Retinal pigment epithelial cell (primary cell): ENCODE data around the gene MAGI2.

Source experiments
- DNase-seq: peaks from one replicate; pipeline ENCODE4 v3.0.0-alpha.2; 2010; ENCODE audit warnings: low read depth
- H3K4me3 ChIP-seq: 2 replicates; pipeline ENCODE4 v1.5.1; 2011; ENCODE audit warnings: mild to moderate bottlenecking, low read length, control low read depth, moderate library complexity
- TF ChIP-seq, protein P1 (sequence below): conservative IDR thresholded peaks from 2 replicates; pipeline ENCODE4 v1.5.1; 2011; ENCODE audit warnings: low read depth, low read length, control low read depth, inconsistent platforms

The MAGI2 gene

DNA sequence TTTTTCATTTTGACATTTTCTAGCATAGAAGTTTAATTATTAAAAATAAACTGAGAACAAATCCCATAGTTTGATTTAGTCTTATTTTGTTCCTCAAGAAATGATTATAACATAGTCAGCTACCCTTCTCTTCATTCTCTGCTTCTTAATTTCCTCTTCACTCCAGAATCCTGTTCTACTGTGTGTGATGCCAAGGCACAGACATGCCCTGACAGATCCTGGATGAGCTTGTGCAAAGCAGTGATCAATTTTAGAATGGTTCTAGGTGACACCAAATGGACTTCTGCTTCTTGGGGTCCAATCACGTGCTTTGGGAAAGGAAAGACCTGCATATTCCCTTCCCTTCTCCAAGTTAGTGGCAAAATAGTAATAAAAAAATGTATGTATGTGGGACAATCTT, 665.6 kb downstream of the MAGI2 start:
- no peak for DNase-seq
- TF ChIP-seq, protein P1, sequence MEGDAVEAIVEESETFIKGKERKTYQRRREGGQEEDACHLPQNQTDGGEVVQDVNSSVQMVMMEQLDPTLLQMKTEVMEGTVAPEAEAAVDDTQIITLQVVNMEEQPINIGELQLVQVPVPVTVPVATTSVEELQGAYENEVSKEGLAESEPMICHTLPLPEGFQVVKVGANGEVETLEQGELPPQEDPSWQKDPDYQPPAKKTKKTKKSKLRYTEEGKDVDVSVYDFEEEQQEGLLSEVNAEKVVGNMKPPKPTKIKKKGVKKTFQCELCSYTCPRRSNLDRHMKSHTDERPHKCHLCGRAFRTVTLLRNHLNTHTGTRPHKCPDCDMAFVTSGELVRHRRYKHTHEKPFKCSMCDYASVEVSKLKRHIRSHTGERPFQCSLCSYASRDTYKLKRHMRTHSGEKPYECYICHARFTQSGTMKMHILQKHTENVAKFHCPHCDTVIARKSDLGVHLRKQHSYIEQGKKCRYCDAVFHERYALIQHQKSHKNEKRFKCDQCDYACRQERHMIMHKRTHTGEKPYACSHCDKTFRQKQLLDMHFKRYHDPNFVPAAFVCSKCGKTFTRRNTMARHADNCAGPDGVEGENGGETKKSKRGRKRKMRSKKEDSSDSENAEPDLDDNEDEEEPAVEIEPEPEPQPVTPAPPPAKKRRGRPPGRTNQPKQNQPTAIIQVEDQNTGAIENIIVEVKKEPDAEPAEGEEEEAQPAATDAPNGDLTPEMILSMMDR = no peak
- H3K4me3 ChIP-seq = no peak overlapping the region

DNA sequence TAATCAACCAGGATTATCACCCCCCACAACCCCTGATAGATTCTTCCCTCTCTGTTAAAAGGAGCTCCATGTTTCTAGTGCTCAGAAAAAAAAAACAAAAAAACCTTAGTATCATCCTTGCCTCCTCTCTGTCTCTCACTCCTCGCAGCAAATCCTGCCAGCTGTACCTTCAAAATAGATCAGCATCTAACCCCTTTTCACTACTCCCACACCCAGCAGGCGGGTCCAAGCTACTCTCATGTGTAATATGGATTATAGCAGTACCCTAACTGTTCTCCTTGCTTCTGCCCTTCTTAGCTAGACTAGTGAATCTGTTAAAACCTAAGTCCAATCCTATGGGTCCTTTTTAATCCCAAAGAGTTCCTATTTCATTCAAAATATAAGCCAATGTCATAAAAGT, 667.4 kb downstream of the MAGI2 start:
- H3K4me3 ChIP-seq = no peak overlapping the region
- TF ChIP-seq, protein P1 = no peak
- no peak for DNase-seq

DNA sequence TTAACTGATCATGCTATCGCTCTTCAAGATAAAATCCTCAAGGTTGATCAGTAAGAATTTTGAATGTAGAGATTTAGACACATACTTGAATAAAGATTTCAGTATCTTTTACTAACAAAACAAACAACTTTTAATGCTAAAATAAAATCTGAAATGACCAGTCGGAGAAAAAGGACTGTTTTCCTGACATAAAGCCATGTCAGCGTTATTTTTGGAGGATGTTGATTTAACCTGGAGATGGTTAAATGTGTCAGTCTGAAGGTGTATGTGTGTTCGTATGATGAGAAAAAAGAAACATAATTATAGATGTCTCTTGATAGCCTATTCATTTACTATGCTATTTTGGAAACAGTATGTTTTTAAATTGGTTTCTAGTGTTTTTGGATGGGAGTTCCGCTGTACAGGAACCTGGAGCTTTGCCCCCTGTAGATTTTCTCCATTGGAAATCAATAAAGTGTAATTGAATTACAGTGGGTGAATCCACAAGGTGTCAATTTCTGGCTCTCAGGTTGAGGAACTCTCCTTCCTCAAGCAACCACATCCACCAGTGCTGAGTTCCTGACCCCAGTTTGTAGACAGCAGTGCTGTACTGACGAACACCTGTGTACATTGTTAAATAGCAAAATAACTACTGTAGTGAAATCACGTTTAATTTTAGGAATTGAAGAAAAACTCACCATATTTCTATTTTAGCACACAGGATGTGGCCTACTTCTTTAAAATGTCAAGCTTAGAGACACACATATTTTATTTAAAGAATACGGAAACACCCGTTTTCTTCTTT, 670.1 kb downstream of the MAGI2 start:
- TF ChIP-seq, protein P1 = no peak
- DNase-seq = no peak
- no peak overlapping the region for H3K4me3 ChIP-seq

DNA sequence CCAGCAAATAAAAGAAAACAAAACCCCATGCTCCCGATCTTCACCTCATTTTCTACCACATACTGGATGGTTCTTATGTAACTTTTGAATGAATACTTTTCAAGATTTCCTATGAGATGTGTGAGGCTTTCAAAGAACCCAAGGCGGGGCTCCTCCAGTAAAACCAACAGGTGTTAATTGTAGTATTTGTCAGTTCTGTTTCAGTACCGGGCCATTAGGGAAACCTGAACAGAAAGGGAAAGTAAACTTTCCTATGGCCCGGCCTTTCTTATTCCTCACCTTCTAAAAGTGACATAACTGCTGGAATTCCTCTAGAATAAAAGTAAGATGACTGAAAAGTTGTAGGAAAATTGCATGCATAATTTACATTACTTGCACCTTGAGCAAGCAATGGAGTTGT, 672.9 kb downstream of the MAGI2 start:
- no peak overlapping the region for H3K4me3 ChIP-seq
- DNase-seq = no peak
- TF ChIP-seq, protein P1 = no peak

DNA sequence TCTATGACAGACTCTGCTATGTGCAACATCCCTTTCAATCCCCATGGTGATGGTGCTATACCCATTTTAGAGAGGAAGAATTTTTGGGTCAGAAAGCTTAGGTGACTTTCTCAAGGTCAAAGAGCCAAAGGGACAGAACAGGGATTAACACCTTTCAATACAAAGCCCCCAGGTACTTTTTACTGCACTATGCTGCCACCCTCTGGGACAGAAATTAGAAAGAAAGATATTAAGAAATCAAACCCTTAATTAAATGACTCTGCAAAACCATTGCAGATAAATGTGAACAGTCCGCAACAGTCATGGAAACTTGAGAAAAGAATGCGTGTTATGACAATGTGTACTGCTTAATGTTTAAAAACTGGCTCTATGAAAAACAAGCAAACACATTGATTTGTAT, 673.7 kb downstream of the MAGI2 start:
- TF ChIP-seq, protein P1 = peak; percentile 15

DNA sequence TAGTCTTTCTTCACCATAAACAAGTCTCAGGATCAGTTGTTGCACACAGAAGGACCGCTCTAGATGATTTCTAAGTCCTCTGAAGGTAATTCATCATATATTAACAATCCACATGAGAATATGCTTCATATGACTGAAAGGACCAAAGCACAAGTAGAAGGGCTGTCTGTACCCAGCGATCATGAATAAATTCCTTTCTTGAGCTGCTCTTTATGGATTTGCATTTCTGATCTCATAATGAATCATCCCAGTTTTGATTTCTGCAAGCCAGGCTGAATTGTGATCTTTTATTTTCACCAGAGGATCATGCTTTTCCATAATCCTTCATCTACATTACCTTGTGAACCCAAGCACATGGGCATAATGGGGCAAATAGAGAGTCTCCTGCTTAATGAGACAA, 675.6 kb downstream of the MAGI2 start:
- TF ChIP-seq, protein P1 = no peak
- peak; percentile 35 for DNase-seq

More for the DNA sequence above, 673.7 kb downstream of the MAGI2 start:
- DNase-seq = no peak
- no peak overlapping the region for H3K4me3 ChIP-seq

More for the DNA sequence above, 675.6 kb downstream of the MAGI2 start:
- no peak overlapping the region for H3K4me3 ChIP-seq
